Measurements from ENCODE around the gene STK39.

The STK39 gene

DNA sequence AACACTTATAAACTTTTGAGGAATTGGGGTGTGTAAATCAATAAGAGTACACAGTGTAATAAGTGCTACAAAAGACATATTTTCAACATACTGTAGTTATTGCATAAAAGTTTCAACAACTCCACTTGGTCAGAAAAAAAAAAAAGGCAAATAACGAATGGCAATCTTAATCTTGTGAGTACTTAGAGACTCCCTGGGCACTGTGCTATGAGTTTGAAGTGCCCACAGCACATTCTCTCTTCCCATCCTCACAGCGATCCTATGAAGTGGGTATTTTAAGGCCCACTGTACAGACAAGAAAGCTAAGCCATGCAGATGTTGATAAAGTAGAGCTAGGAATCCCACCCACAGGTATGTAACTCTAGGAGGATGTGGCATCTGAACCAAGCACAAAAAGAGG lies 112.3 kb downstream of the STK39 start:
- peaks cover 3% of the 10 kb centered on the region; the same call in 1 of the 2 replicates for H4K20me1 ChIP-seq (ENCODE audit: insufficient read depth, low read length)
- H3K4me3 ChIP-seq (ENCODE audit: low read depth in 1 of 2, low read length in 2 of 2): no peak overlapping the region
- H2AFZ ChIP-seq (ENCODE audit: low read depth, low read length): no peak overlapping the region
- no peak overlapping the region for H3K27ac ChIP-seq (ENCODE audit: low read length)
- H3K4me2 ChIP-seq (ENCODE audit: insufficient read depth, low read length): no peak overlapping the region
- no peak overlapping the region for H3K9ac ChIP-seq (ENCODE audit: low read depth, low read length)
- no peaks in the 10 kb centered on the region for H3K79me2 ChIP-seq (ENCODE audit: insufficient read depth, low read length)
- DNase-seq (no peak), ATAC-seq (ENCODE audit: insufficient read depth, low read depth) (no peak)
- H3K27me3 ChIP-seq (ENCODE audit: insufficient read depth, low read length, poor library complexity): no peaks in the 10 kb centered on the region
- no peaks in the 10 kb centered on the region for H3K4me1 ChIP-seq (ENCODE audit: insufficient read depth, low read length)
- TF ChIP-seq, protein P1, sequence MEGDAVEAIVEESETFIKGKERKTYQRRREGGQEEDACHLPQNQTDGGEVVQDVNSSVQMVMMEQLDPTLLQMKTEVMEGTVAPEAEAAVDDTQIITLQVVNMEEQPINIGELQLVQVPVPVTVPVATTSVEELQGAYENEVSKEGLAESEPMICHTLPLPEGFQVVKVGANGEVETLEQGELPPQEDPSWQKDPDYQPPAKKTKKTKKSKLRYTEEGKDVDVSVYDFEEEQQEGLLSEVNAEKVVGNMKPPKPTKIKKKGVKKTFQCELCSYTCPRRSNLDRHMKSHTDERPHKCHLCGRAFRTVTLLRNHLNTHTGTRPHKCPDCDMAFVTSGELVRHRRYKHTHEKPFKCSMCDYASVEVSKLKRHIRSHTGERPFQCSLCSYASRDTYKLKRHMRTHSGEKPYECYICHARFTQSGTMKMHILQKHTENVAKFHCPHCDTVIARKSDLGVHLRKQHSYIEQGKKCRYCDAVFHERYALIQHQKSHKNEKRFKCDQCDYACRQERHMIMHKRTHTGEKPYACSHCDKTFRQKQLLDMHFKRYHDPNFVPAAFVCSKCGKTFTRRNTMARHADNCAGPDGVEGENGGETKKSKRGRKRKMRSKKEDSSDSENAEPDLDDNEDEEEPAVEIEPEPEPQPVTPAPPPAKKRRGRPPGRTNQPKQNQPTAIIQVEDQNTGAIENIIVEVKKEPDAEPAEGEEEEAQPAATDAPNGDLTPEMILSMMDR (IDR thresholded peaks at IDR 0.05; ENCODE audit: borderline replicate concordance, extremely low read depth, low read length, poor library complexity, severe bottlenecking): no peak
- no peak for TF ChIP-seq EZH2 (IDR thresholded peaks at IDR 0.05; ENCODE audit: borderline replicate concordance, low read depth, low read length, severe bottlenecking)
- H3K9me3 ChIP-seq (ENCODE audit: insufficient read depth, low read length, severe bottlenecking): no peaks in the 10 kb centered on the region
- H3K36me3 ChIP-seq (ENCODE audit: insufficient read depth, low read length): peaks cover 42% of the 10 kb centered on the region

DNA sequence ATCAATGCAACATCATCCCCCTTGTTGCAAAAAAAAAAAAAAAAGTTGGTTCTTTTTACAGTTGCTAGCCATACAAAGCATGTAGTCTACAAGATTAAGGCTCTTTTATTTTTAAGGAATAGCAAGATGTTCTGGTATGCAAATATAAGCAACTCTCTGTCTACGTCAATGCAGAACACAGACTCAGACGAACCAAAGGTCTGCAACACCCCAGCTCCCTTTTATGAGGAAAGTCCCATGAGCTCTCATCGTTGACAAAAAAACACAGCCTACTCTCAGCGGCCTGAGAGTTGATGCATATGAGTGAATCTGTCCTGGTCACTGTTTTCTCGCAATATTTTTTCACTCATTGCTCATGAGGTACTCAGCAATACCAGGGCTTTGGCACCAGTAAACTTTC lies 112.9 kb downstream of the STK39 start:
- H3K27me3 ChIP-seq (ENCODE audit: insufficient read depth, low read length, poor library complexity): no peaks in the 10 kb centered on the region
- peaks cover 44% of the 10 kb centered on the region for H3K36me3 ChIP-seq (ENCODE audit: insufficient read depth, low read length)
- peaks cover 3% of the 10 kb centered on the region; the same call in 1 of the 2 replicates for H4K20me1 ChIP-seq (ENCODE audit: insufficient read depth, low read length)
- H3K79me2 ChIP-seq (ENCODE audit: insufficient read depth, low read length): no peaks in the 10 kb centered on the region
- H3K4me2 ChIP-seq (ENCODE audit: insufficient read depth, low read length): no peak overlapping the region
- H3K4me1 ChIP-seq (ENCODE audit: insufficient read depth, low read length): no peaks in the 10 kb centered on the region
- H3K9me3 ChIP-seq (ENCODE audit: insufficient read depth, low read length, severe bottlenecking): no peaks in the 10 kb centered on the region
- DNase-seq (no peak), ATAC-seq (ENCODE audit: insufficient read depth, low read depth) (no peak)
- no peak overlapping the region for H2AFZ ChIP-seq (ENCODE audit: low read depth, low read length)
- no peak overlapping the region for H3K4me3 ChIP-seq (ENCODE audit: low read depth in 1 of 2, low read length in 2 of 2)
- H3K9ac ChIP-seq (ENCODE audit: low read depth, low read length): no peak overlapping the region
- TF ChIP-seq, protein P1 (IDR thresholded peaks at IDR 0.05; ENCODE audit: borderline replicate concordance, extremely low read depth, low read length, poor library complexity, severe bottlenecking): no peak
- TF ChIP-seq EZH2 (IDR thresholded peaks at IDR 0.05; ENCODE audit: borderline replicate concordance, low read depth, low read length, severe bottlenecking): no peak
- H3K27ac ChIP-seq (ENCODE audit: low read length): no peak overlapping the region

DNA sequence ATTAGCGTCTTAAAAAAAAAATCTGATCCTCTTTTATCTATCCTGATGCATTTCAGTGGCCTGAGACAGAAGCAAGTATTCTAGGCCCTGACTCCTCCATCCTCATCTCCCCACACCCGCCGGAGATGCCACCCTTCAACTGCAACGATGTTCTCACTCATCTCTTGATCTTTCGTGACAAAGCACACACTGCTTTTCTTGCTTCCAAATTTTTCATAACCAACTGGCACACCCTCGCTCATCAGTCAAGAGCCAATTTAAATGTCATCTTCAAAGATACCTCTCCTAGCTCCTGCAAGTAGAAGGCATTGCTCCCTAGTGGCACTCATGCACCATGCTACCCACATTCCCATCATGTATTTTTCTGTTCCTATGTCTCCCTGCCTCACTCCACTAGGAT lies 115.0 kb downstream of the STK39 start:
- peaks cover 36% of the 10 kb centered on the region for H3K36me3 ChIP-seq (ENCODE audit: insufficient read depth, low read length)
- H3K79me2 ChIP-seq (ENCODE audit: insufficient read depth, low read length): no peaks in the 10 kb centered on the region
- no peak for DNase-seq
- H3K4me2 ChIP-seq (ENCODE audit: insufficient read depth, low read length): no peak overlapping the region
- no peak overlapping the region for H2AFZ ChIP-seq (ENCODE audit: low read depth, low read length)
- no peak for TF ChIP-seq EZH2 (IDR thresholded peaks at IDR 0.05; ENCODE audit: borderline replicate concordance, low read depth, low read length, severe bottlenecking)
- TF ChIP-seq, protein P1 (IDR thresholded peaks at IDR 0.05; ENCODE audit: borderline replicate concordance, extremely low read depth, low read length, poor library complexity, severe bottlenecking): no peak
- no peak overlapping the region for H3K27ac ChIP-seq (ENCODE audit: low read length)
- no peaks in the 10 kb centered on the region for H3K4me1 ChIP-seq (ENCODE audit: insufficient read depth, low read length)
- no peak overlapping the region for H3K4me3 ChIP-seq (ENCODE audit: low read depth in 1 of 2, low read length in 2 of 2)
- H4K20me1 ChIP-seq (ENCODE audit: insufficient read depth, low read length): peaks cover 3% of the 10 kb centered on the region; the same call in 1 of the 2 replicates
- no peak for ATAC-seq (ENCODE audit: insufficient read depth, low read depth)
- no peak overlapping the region for H3K9ac ChIP-seq (ENCODE audit: low read depth, low read length)
- no peaks in the 10 kb centered on the region for H3K9me3 ChIP-seq (ENCODE audit: insufficient read depth, low read length, severe bottlenecking)
- H3K27me3 ChIP-seq (ENCODE audit: insufficient read depth, low read length, poor library complexity): no peaks in the 10 kb centered on the region

DNA sequence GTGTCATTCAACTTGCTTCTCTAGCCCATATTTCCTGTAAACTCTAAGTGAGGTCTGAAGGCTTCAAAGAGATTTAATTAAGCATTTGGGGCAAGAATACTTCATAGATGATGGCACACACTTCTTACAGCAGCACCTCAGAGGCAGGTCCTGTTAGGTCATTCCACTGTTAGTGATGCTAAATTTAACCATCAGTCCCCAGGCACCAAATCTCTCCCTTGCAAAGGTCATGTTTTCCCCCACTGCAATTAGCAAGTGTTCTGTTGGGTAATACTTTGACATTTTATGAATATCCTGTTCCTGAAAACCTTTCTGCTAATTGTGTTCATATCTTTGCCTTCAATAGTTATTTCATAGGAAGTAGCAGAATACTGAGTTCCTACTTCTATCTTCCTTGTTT lies 117.0 kb downstream of the STK39 start:
- no peak for ATAC-seq (ENCODE audit: insufficient read depth, low read depth)
- DNase-seq: no peak

More for the DNA sequence above, 117.0 kb downstream of the STK39 start:
- Histone ChIP-seq H3K27me3 (ENCODE audit: insufficient read depth, low read length, poor library complexity) (no peaks in the 10 kb centered on the region), H4K20me1 (ENCODE audit: insufficient read depth, low read length) (peaks cover 3% of the 10 kb centered on the region; the same call in 1 of the 2 replicates), H3K9ac (ENCODE audit: low read depth, low read length) (no peak overlapping the region), H3K27ac (ENCODE audit: low read length) (no peak overlapping the region), H3K4me3 (ENCODE audit: low read depth in 1 of 2, low read length in 2 of 2) (no peak overlapping the region), H3K4me1 (ENCODE audit: insufficient read depth, low read length) (no peaks in the 10 kb centered on the region), H3K9me3 (ENCODE audit: insufficient read depth, low read length, severe bottlenecking) (no peaks in the 10 kb centered on the region), H3K4me2 (ENCODE audit: insufficient read depth, low read length) (no peak overlapping the region), H3K79me2 (ENCODE audit: insufficient read depth, low read length) (no peaks in the 10 kb centered on the region), H3K36me3 (ENCODE audit: insufficient read depth, low read length) (peaks cover 42% of the 10 kb centered on the region), H2AFZ (ENCODE audit: low read depth, low read length) (no peak overlapping the region)
- TF ChIP-seq, protein P1 (IDR thresholded peaks at IDR 0.05; ENCODE audit: borderline replicate concordance, extremely low read depth, low read length, poor library complexity, severe bottlenecking): no peak
- TF ChIP-seq EZH2 (IDR thresholded peaks at IDR 0.05; ENCODE audit: borderline replicate concordance, low read depth, low read length, severe bottlenecking): no peak
